Caco-2 (cell line): ENCODE measurements around the gene DRC7. TPM values are rescaled to one million over a fixed set of nuclear protein-coding genes. Genes with fewer than 3 reads are reported as not detected.
"Not testable (repeated sequence)": the region's sequence is repeated elsewhere in the genome, so short reads cannot be mapped to it uniquely, and the experiment has no call there.

ENCODE experiments used
- BruUV-seq: library from RNA; stranded (reverse); fragments of 400-500 nt; replicated peaks from 2 replicates; lab custom pipeline; 2021; lab: Mats Ljungman, UMichigan
- CTCF ChIA-PET: fragments of 300-600 bp; sonication (Branson Sonifier 250); formaldehyde crosslinking; loops from one replicate; lab custom pipeline; 2022; ENCODE audit warnings: antibody characterized with exemption; lab: Charles Lee
- POLR2A ChIA-PET: fragments of 300-600 bp; sonication (Branson Sonifier 250); formaldehyde crosslinking; loops from one replicate; lab custom pipeline; 2022; ENCODE audit warnings: antibody characterized with exemption; lab: Charles Lee
- DNase-seq, 2 experiments: peaks; one replicate each; pipeline versions ENCODE4 v3.0.0 to v3.0.0-alpha.2; 2020 to 2022
- H3K27me3 ChIP-seq: replicated peaks from 2 replicates; pipeline ENCODE4 v1.6.0; 2011; ENCODE audit warnings: low read length; ENCODE audit not compliant: control insufficient read depth, insufficient read depth
- H3K36me3 ChIP-seq: 2 replicates; pipeline ENCODE4 v1.5.1; 2011; ENCODE audit warnings: low read length; ENCODE audit not compliant: control insufficient read depth, insufficient read depth
- H3K4me1 ChIP-seq: fragments of 250-450 bp; sonication (Bioruptor Pico); 2 replicates; pipeline ENCODE4 v1.5.1; 2020; ENCODE audit warnings: mild to moderate bottlenecking
- H3K4me3 ChIP-seq: 2 replicates; pipeline ENCODE4 v1.5.1; 2011; ENCODE audit warnings: low read depth, mild to moderate bottlenecking, control low read depth, low read length
- H3K9me3 ChIP-seq: fragments of 250-450 bp; sonication (Bioruptor Pico); 2 replicates; pipeline ENCODE4 v1.5.1; 2020; ENCODE audit warnings: mild to moderate bottlenecking, moderate library complexity
- H3K27ac Mint-ChIP-seq: one replicate; pipeline ENCODE4 v1.8.0; 2022; ENCODE audit warnings: mixed read lengths; ENCODE audit not compliant: unreplicated experiment
- H3K27me3 Mint-ChIP-seq: one replicate; pipeline ENCODE4 v1.8.0; 2022; ENCODE audit warnings: mixed read lengths; ENCODE audit not compliant: insufficient read depth, unreplicated experiment
- H3K36me3 Mint-ChIP-seq: one replicate; pipeline ENCODE4 v1.8.0; 2022; ENCODE audit warnings: mild to moderate bottlenecking, mixed read lengths; ENCODE audit not compliant: insufficient read depth, unreplicated experiment
- H3K4me1 Mint-ChIP-seq: one replicate; pipeline ENCODE4 v1.8.0; 2022; ENCODE audit warnings: low read depth, mixed read lengths; ENCODE audit not compliant: unreplicated experiment
- H3K4me3 Mint-ChIP-seq: one replicate; pipeline ENCODE4 v1.8.0; 2022; ENCODE audit warnings: mild to moderate bottlenecking, moderate library complexity, mixed read lengths; ENCODE audit not compliant: unreplicated experiment
- H3K9me3 Mint-ChIP-seq: one replicate; pipeline ENCODE4 v1.8.0; 2022; ENCODE audit warnings: mixed read lengths; ENCODE audit not compliant: unreplicated experiment
- CTCF ChIP-seq, 2 experiments: fragments of 200-600 bp in 1 of 2; IDR thresholded peaks; 1 replicate in 1 of 2; 2 replicates in 1 of 2; pipeline versions ENCODE4 v1.5.1 to v1.8.0; 2011 to 2022; ENCODE audit warnings: antibody characterized with exemption in 1 of 2, control low read depth in 1 of 2, inconsistent platforms in 1 of 2, low read depth in 1 of 2, low read length in 1 of 2, mild to moderate bottlenecking in 1 of 2, moderate library complexity in 1 of 2; ENCODE audit not compliant: insufficient read depth in 1 of 2, severe bottlenecking in 1 of 2, unreplicated experiment in 1 of 2
- intact Hi-C: fragments of 100-400 bp; cut with micrococcal nuclease; formaldehyde crosslinking; loops from one replicate; pipeline ENCODE4 v1.10.0; 2022; ENCODE audit not compliant: unreplicated experiment
- total RNA-seq: library from RNA; stranded (reverse); gene quantifications from 2 replicates; pipeline ENCODE4 v1.2.3, GENCODE V29; 2022

Gene DRC7
- total RNA-seq, 1 experiment from 2014 or later: 1.1 TPM

- BruUV-seq: no TSS peak
- no peak overlapping the region for H3K4me3 Mint-ChIP-seq
- H3K4me1 Mint-ChIP-seq: no peaks in the 10 kb centered on the region
- no peaks in the 10 kb centered on the region for H3K27me3 ChIP-seq
- DNase-seq: peak; percentile 70 to 73
- H3K27ac Mint-ChIP-seq: peak overlapping the region; percentile 46
- H3K27me3 Mint-ChIP-seq: no peaks in the 10 kb centered on the region
- H3K36me3 Mint-ChIP-seq: peaks cover 37% of the 10 kb centered on the region
- H3K9me3 Mint-ChIP-seq: no peaks in the 10 kb centered on the region
- H3K4me1 ChIP-seq: no peaks in the 10 kb centered on the region
- H3K4me3 ChIP-seq: no peak overlapping the region
- H3K36me3 ChIP-seq: no peaks in the 10 kb centered on the region; the same call in none of the 2 replicates
- intact Hi-C loops: loop anchor here (5.0 kb wide), 2 partner anchors 86 to 226 kb away; partner anchors contain the start of genes USB1 and ZNF319
- H3K9me3 ChIP-seq: no peaks in the 10 kb centered on the region
- ChIA-PET CTCF (interaction anchor here (0.8 to 2.4 kb wide), 3 partner anchors 21 to 87 kb away, joined by 3 to 11 read pairs (median 3); no protein-coding TSS in a partner anchor), POLR2A (no interaction called here)
- TF ChIP-seq CTCF (IDR thresholded peaks at IDR 0.05; ENCODE audit: insufficient read depth in 1 of 2, low read depth in 1 of 2, low read length in 1 of 2, severe bottlenecking in 1 of 2, unreplicated experiment in 1 of 2): peak; percentile 40 to 77
Measured at GRCh38 chr16:57775661-57776469, 81.3 kb downstream of the DRC7 start.

- Mint-ChIP-seq H3K36me3 (peaks cover 51% of the 10 kb centered on the region), H3K9me3 (no peaks in the 10 kb centered on the region), H3K4me3 (no peak overlapping the region), H3K27me3 (no peaks in the 10 kb centered on the region), H3K4me1 (peaks cover 7% of the 10 kb centered on the region), H3K27ac (no peak overlapping the region)
- no peak for DNase-seq
- no peak for TF ChIP-seq CTCF (IDR thresholded peaks at IDR 0.05; ENCODE audit: insufficient read depth in 1 of 2, low read depth in 1 of 2, low read length in 1 of 2, severe bottlenecking in 1 of 2, unreplicated experiment in 1 of 2)
- Histone ChIP-seq H3K4me3 (no peak overlapping the region), H3K4me1 (peaks cover 12% of the 10 kb centered on the region; the same call in 1 of the 2 replicates), H3K36me3 (peaks cover 1% of the 10 kb centered on the region), H3K27me3 (no peaks in the 10 kb centered on the region), H3K9me3 (no peaks in the 10 kb centered on the region)
- intact Hi-C loops: loop anchor here (5.0 kb wide), 2 partner anchors 84 to 224 kb away; partner anchors contain the start of genes USB1 and ZNF319
- no TSS peak for BruUV-seq
- ChIA-PET POLR2A (no interaction called here), CTCF (no interaction called here)
Measured at GRCh38 chr16:57778658-57779057, 84.1 kb downstream of the DRC7 start.

- H3K4me3 Mint-ChIP-seq, H3K27me3 Mint-ChIP-seq, H3K27ac Mint-ChIP-seq, H3K4me3 ChIP-seq, POLR2A ChIA-PET, H3K9me3 ChIP-seq, H3K4me1 Mint-ChIP-seq, CTCF ChIA-PET, BruUV-seq, H3K27me3 ChIP-seq, H3K9me3 Mint-ChIP-seq, H3K36me3 ChIP-seq, DNase-seq: not testable (repeated sequence)
- H3K4me1 ChIP-seq: peaks cover 12% of the 10 kb centered on the region; the same call in 1 of the 2 replicates
- peaks cover 59% of the 10 kb centered on the region for H3K36me3 Mint-ChIP-seq
- intact Hi-C loops: loop anchor here (5.0 kb wide), 2 partner anchors 82 to 222 kb away; partner anchors contain the start of genes USB1 and ZNF319
Measured at GRCh38 chr16:57779836-57780235, 85.2 kb downstream of the DRC7 start.
